H9 (cell line): ENCODE data around the gene PRDM1. TPM values are rescaled to one million over a fixed set of nuclear protein-coding genes. Genes with fewer than 3 reads are reported as not detected.

Experiments used
- DNase-seq: peaks from one replicate; pipeline ENCODE4 v3.0.0-alpha.2; 2017
- H2AFZ ChIP-seq: one replicate; pipeline ENCODE4 v1.6.1; 2013; ENCODE audit warnings: mild to moderate bottlenecking, low read length, control low read depth, moderate library complexity
- H2AK5ac ChIP-seq: 2 replicates; pipeline ENCODE4 v1.6.1; 2013; ENCODE audit warnings: low read length, control low read depth, mixed read lengths; ENCODE audit not compliant: insufficient read length
- H2BK120ac ChIP-seq: one replicate; pipeline ENCODE4 v1.6.1; 2013; ENCODE audit warnings: low read depth, mild to moderate bottlenecking, low read length, control low read depth, inconsistent platforms; ENCODE audit not compliant: poor library complexity, severe bottlenecking
- H2BK12ac ChIP-seq: 2 replicates; pipeline ENCODE4 v1.6.1; 2013; ENCODE audit warnings: low read length, control low read depth, mixed read lengths, low read depth; ENCODE audit not compliant: insufficient read length
- H2BK15ac ChIP-seq: 2 replicates; pipeline ENCODE4 v1.6.1; 2013; ENCODE audit warnings: low read depth, low read length, control low read depth
- H2BK20ac ChIP-seq: one replicate; pipeline ENCODE4 v1.6.1; 2013; ENCODE audit warnings: low read depth, mild to moderate bottlenecking, low read length, control low read depth, inconsistent platforms; ENCODE audit not compliant: poor library complexity, severe bottlenecking
- H2BK5ac ChIP-seq: 2 replicates; pipeline ENCODE4 v1.6.1; 2013; ENCODE audit warnings: low read length, control low read depth, mixed read lengths; ENCODE audit not compliant: insufficient read length
- H3K14ac ChIP-seq: 2 replicates; pipeline ENCODE4 v1.6.1; 2013; ENCODE audit warnings: low read length, control low read depth; ENCODE audit not compliant: insufficient read depth
- H3K18ac ChIP-seq: 2 replicates; pipeline ENCODE4 v1.6.1; 2013; ENCODE audit warnings: low read depth, mild to moderate bottlenecking, mixed read lengths, low read length, control low read depth; ENCODE audit not compliant: insufficient read length
- H3K23ac ChIP-seq: 2 replicates; pipeline ENCODE4 v1.6.1; 2013; ENCODE audit warnings: low read length, control low read depth, mixed read lengths, low read depth; ENCODE audit not compliant: insufficient read length
- H3K23me2 ChIP-seq: 2 replicates; pipeline ENCODE4 v1.6.1; 2013; ENCODE audit warnings: low read depth, mild to moderate bottlenecking, mixed read lengths, low read length, control low read depth; ENCODE audit not compliant: insufficient read length, poor library complexity, severe bottlenecking
- H3K27ac ChIP-seq: 2 replicates; pipeline ENCODE4 v1.5.1; 2013; ENCODE audit warnings: low read length, control low read depth, mixed read lengths, low read depth; ENCODE audit not compliant: insufficient read length
- H3K27me3 ChIP-seq: 2 replicates; pipeline ENCODE4 v1.6.1; 2013; ENCODE audit warnings: low read length, control low read depth, inconsistent platforms; ENCODE audit not compliant: insufficient read depth
- H3K4ac ChIP-seq: 2 replicates; pipeline ENCODE4 v1.6.1; 2013; ENCODE audit warnings: low read depth, mild to moderate bottlenecking, control low read depth, inconsistent platforms, low read length, moderate library complexity
- H3K4me1 ChIP-seq: 2 replicates; pipeline ENCODE4 v1.6.1; 2013; ENCODE audit warnings: low read length, control low read depth, inconsistent platforms; ENCODE audit not compliant: insufficient read depth
- H3K4me2 ChIP-seq: 2 replicates; pipeline ENCODE4 v1.6.1; 2013; ENCODE audit warnings: low read length, control low read depth, mixed read lengths; ENCODE audit not compliant: insufficient read length, insufficient read depth
- H3K56ac ChIP-seq: 2 replicates; pipeline ENCODE4 v1.6.1; 2013; ENCODE audit warnings: low read depth, mild to moderate bottlenecking, mixed read lengths, low read length, control low read depth; ENCODE audit not compliant: insufficient read length
- H3K79me1 ChIP-seq: 2 replicates; pipeline ENCODE4 v1.6.1; 2013; ENCODE audit warnings: low read depth, mild to moderate bottlenecking, moderate library complexity, low read length, control low read depth, inconsistent platforms; ENCODE audit not compliant: insufficient read depth, poor library complexity, severe bottlenecking
- H3K79me2 ChIP-seq: 2 replicates; pipeline ENCODE4 v1.6.1; 2013; ENCODE audit warnings: low read length, control low read depth, inconsistent platforms; ENCODE audit not compliant: insufficient read depth
- H3K9ac ChIP-seq: 2 replicates; pipeline ENCODE4 v1.6.1; 2013; ENCODE audit warnings: low read length, control low read depth, mixed read lengths; ENCODE audit not compliant: insufficient read length; ENCODE audit errors: extremely low read depth
- H3K9me3 ChIP-seq: one replicate; pipeline ENCODE4 v1.6.1; 2013; ENCODE audit warnings: low read depth, low read length, inconsistent platforms; ENCODE audit not compliant: control insufficient read depth
- H3T11ph ChIP-seq: one replicate; pipeline ENCODE4 v1.6.1; 2013; ENCODE audit warnings: mild to moderate bottlenecking, low read length, control low read depth, inconsistent platforms
- H4K20me1 ChIP-seq: one replicate; pipeline ENCODE4 v1.6.1; 2013; ENCODE audit not compliant: control insufficient read depth, insufficient read length, insufficient read depth
- H4K5ac ChIP-seq: 2 replicates; pipeline ENCODE4 v1.6.1; 2013; ENCODE audit warnings: low read depth, mild to moderate bottlenecking, mixed read lengths, low read length, control low read depth; ENCODE audit not compliant: insufficient read length
- H4K8ac ChIP-seq: replicated peaks from 2 replicates; pipeline ENCODE4 v1.6.1; 2013; ENCODE audit warnings: low read length, control low read depth, mixed read lengths, low read depth; ENCODE audit not compliant: insufficient read length
- H4K91ac ChIP-seq: 2 replicates; pipeline ENCODE4 v1.6.1; 2013; ENCODE audit warnings: low read depth, mild to moderate bottlenecking, moderate library complexity, mixed read lengths, low read length, control low read depth; ENCODE audit not compliant: insufficient read length
- H3K27ac Mint-ChIP-seq, 3 experiments: 2 replicates in 2 of 3; 3 replicates in 1 of 3; pipeline ENCODE4 v1.8.0; 2020 to 2021; ENCODE audit warnings: mixed read lengths in 3 of 3, mild to moderate bottlenecking in 1 of 3, moderate library complexity in 1 of 3
- H3K27me3 Mint-ChIP-seq: 2 replicates; pipeline ENCODE4 v1.8.0; 2021; ENCODE audit warnings: low read depth, mild to moderate bottlenecking, moderate library complexity, mixed read lengths
- H3K36me3 Mint-ChIP-seq, 3 experiments: 2 replicates in 2 of 3; 3 replicates in 1 of 3; pipeline ENCODE4 v1.8.0; 2020 to 2021; ENCODE audit warnings: low read depth in 3 of 3, mixed read lengths in 3 of 3; ENCODE audit not compliant: insufficient read depth in 1 of 3
- H3K4me1 Mint-ChIP-seq, 2 experiments: 2 replicates each; pipeline ENCODE4 v1.8.0; 2020; ENCODE audit warnings: mixed read lengths in 2 of 2
- H3K4me3 Mint-ChIP-seq, 2 experiments: 2 replicates in 1 of 2; 3 replicates in 1 of 2; pipeline ENCODE4 v1.8.0; 2020 to 2021; ENCODE audit warnings: mild to moderate bottlenecking in 2 of 2, mixed read lengths in 2 of 2, moderate library complexity in 1 of 2
- H3K9me3 Mint-ChIP-seq, 2 experiments: 2 replicates in 1 of 2; 3 replicates in 1 of 2; pipeline ENCODE4 v1.8.0; 2020; ENCODE audit warnings: mild to moderate bottlenecking in 2 of 2, mixed read lengths in 2 of 2, moderate library complexity in 1 of 2
- CTCF ChIP-seq: fragments of 200-600 bp; sonication (generic); conservative IDR thresholded peaks from 3 replicates; pipeline ENCODE4 v1.8.0; 2021; ENCODE audit warnings: antibody characterized with exemption, mild to moderate bottlenecking
- WGBS: extraction: QIAGEN DNeasy Blood & Tissue Kit; methylation state at CpG from one replicate; pipeline ENCODE4 v1.1.7; 2013; ENCODE audit warnings: missing lambda C conversion rate, low lambda C conversion rate, mixed read lengths; ENCODE audit not compliant: insufficient read length; ENCODE audit errors: extremely low coverage; 5-methylcytosine and 5-hydroxymethylcytosine counted together
- total RNA-seq: library from RNA; stranded (reverse); gene quantifications from 2 replicates; pipeline ENCODE4 v1.2.1, GENCODE V29; 2021

PRDM1 gene
- total RNA-seq, 1 experiment from 2014 or later: 2.9 TPM

DNA sequence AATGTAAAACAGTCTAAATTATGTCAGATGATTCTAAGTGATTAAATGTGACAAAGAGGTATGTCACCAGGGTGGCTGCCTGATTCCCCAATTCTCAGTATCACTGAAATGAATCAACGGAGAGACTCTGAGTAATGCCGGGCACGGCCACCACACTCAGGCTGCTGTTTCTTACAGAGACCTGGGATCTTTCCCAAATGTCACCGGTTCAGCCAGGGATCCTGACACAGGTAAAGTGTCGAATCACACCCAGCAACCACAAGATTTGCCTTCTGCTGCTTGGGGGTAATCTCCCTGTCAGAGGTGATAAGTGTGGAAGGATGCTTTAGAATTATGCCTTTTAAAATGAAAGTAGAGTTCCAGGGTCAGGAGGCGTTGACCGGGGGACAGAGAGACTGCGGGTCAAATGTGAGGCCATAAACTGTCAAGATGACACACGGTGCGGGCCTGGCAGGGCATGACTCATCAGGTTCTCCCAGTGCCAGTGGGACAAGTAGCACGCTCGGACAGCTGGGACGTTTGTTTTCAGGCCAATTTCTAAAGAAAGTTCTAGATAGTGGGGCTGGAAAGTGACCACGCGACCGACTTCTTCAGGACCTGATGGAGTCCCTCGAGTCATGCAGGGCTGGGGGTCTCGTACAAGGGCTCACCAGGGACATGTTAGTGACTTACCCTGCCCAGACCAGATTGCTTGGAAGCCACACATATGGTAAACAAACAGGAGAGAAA lies 48.9 kb downstream of the PRDM1 start:
- Histone ChIP-seq H2BK120ac (no peak overlapping the region), H3K79me1 (no peaks in the 10 kb centered on the region), H3T11ph (no peak overlapping the region), H3K14ac (no peak overlapping the region), H4K91ac (no peak overlapping the region), H3K9me3 (no peaks in the 10 kb centered on the region), H2BK12ac (no peak overlapping the region), H3K23ac (no peak overlapping the region), H4K5ac (no peak overlapping the region), H3K4me1 (no peaks in the 10 kb centered on the region), H4K20me1 (no peaks in the 10 kb centered on the region), H2AFZ (no peak overlapping the region), H2AK5ac (no peak overlapping the region), H4K8ac (no peak overlapping the region), H3K56ac (no peak overlapping the region), H2BK15ac (no peak overlapping the region), H2BK5ac (no peak overlapping the region), H2BK20ac (no peak overlapping the region), H3K79me2 (no peaks in the 10 kb centered on the region), H3K23me2 (no peaks in the 10 kb centered on the region), H3K27me3 (no peaks in the 10 kb centered on the region), H3K4ac (no peak overlapping the region), H3K18ac (no peak overlapping the region), H3K27ac (no peak overlapping the region), H3K4me2 (no peak overlapping the region), H3K9ac (no peak overlapping the region)
- no peaks in the 10 kb centered on the region for H3K27me3 Mint-ChIP-seq
- H3K36me3 Mint-ChIP-seq: no peaks in the 10 kb centered on the region
- H3K27ac Mint-ChIP-seq: no peak overlapping the region
- no peaks in the 10 kb centered on the region; a peak in 1 of 4 replicates for H3K4me1 Mint-ChIP-seq
- no peak overlapping the region for H3K4me3 Mint-ChIP-seq
- DNase-seq: no peak
- TF ChIP-seq CTCF: no peak
- WGBS: no CpG with 5 or more reads among the region's 18 CpGs
- no peaks in the 10 kb centered on the region for H3K9me3 Mint-ChIP-seq
